ENCODE measurements around the gene ZCCHC17. TPM values are rescaled to one million over a fixed set of nuclear protein-coding genes. Genes with fewer than 3 reads are reported as not detected.

ZCCHC17 gene
- total and polyA plus RNA-seq, 2 donors, result 32.6 to 35.4 TPM

DNA sequence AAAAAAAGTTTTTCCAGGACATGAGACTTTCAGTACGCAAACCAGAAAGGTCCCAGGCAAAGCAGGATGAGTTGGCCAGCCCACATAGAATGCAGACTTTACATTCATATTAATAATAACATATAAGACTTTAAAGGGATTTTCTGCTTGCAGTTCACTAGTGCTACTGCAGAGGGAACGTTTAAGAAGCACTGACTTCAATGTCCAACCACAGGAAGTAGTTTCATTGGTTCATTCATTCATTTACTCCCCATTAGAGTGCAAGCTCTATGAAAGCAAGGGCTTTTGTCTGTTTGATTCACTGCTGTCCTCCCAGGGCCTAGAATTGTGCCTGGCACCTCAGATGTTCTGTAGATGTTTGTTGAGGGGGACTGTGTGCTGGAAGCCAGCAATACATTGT, 104.4 kb downstream of the ZCCHC17 start:
- no peak for DNase-seq (ENCODE audit: low read depth in 6 of 9, low spot score in 9 of 9)
- Histone ChIP-seq H3K4me3 (ENCODE audit: low read length in 2 of 2) (no peak overlapping the region), H3K9me3 (ENCODE audit: control insufficient read depth in 2 of 2, insufficient read depth in 1 of 2, low read length in 1 of 2) (no peaks in the 10 kb centered on the region), H3K27ac (ENCODE audit: low read depth in 1 of 2, low read length in 1 of 2) (no peak overlapping the region), H3K27me3 (ENCODE audit: control insufficient read depth in 2 of 2, insufficient read depth in 1 of 2, low read length in 1 of 2) (no peaks in the 10 kb centered on the region), H3K4me1 (ENCODE audit: control insufficient read depth in 2 of 2, insufficient read depth in 2 of 2, low read length in 2 of 2) (no peaks in the 10 kb centered on the region), H3K36me3 (ENCODE audit: control insufficient read depth in 2 of 2, insufficient read depth in 2 of 2, low read length in 1 of 2) (no peaks in the 10 kb centered on the region)
- WGBS, result 58% methylated on average over 2 of the region's 2 CpGs

DNA sequence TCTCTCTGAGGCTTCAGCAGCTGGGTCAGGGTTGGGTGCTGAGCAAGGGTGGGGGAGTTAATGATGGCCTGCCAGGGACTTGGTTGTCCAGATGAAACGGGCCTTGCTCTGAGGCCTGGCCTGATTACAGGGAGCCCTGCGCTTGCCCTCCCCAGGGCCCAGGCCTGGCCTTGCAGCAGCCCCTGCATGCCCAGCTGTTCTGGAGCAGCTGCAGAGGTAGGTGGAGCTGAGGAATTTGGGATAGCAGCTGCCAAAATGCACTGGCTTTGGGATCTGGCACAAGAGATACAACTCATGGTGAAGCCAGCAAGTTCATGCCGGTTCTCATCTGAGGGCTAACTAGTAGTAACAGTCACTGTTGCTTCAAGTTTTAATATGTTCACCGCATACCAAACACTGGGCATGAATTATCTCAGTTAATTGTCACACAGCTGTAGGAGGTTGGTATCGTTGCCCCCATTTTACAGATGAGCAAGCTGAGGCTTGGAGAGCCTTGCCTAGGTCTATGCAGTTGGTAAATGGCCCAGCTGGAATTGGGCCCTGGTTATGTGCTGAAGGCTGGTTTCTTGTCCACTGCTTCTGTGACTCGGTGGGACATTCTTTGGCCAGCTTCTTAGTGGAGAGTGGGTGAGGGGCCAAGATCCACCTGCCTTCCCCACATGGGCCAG, 108.9 kb downstream of the ZCCHC17 start:
- whole genome bisulfite sequencing, result 95% methylated on average over 6 of the region's 6 CpGs

DNA sequence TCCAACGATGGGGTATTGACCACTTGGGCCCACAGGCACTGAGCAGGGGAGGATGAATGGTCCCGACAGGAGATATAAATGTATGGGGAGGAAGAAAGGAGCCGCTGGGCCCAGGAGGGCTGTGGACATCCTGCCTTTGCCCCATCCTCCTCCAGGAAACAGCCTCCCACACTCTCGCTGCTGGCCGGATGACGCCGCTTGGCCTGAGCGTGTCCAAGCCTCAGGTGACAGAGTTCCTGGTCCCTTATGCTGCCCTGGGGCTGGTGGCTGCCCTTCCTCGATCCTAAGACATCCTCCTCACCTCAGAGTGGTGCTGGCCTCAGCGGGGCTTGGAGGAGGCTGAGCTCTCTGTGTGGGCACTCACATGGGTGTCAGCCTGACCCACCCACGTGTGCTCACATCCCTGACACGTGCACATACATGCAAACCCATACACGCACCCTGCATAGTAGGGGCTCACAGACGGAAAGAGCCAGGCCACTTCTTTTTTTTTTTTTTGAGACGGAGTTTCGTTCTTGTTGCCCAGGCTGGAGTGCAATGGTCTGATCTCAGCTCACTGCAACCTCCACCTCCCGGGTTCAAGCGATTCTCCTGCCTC, 110.3 kb downstream of the ZCCHC17 start:
- WGBS, result 97% methylated on average over 18 of the region's 18 CpGs

More for the DNA sequence above, 108.9 kb downstream of the ZCCHC17 start:
- H3K27ac ChIP-seq (ENCODE audit: low read depth in 1 of 2, low read length in 1 of 2), result no peak overlapping the region
- no peak overlapping the region for H3K4me3 ChIP-seq (ENCODE audit: low read length in 2 of 2)
- H3K9me3 ChIP-seq (ENCODE audit: control insufficient read depth in 2 of 2, insufficient read depth in 1 of 2, low read length in 1 of 2), result peaks cover 0 to 1% of the 10 kb centered on the region in 2 donors
- peaks cover 3 to 17% of the 10 kb centered on the region in 2 donors for H3K27me3 ChIP-seq (ENCODE audit: control insufficient read depth in 2 of 2, insufficient read depth in 1 of 2, low read length in 1 of 2)
- DNase-seq (ENCODE audit: low read depth in 6 of 9, low spot score in 9 of 9), result no peak
- H3K4me1 ChIP-seq (ENCODE audit: control insufficient read depth in 2 of 2, insufficient read depth in 2 of 2, low read length in 2 of 2), result no peaks in the 10 kb centered on the region
- H3K36me3 ChIP-seq (ENCODE audit: control insufficient read depth in 2 of 2, insufficient read depth in 2 of 2, low read length in 1 of 2), result no peaks in the 10 kb centered on the region

DNA sequence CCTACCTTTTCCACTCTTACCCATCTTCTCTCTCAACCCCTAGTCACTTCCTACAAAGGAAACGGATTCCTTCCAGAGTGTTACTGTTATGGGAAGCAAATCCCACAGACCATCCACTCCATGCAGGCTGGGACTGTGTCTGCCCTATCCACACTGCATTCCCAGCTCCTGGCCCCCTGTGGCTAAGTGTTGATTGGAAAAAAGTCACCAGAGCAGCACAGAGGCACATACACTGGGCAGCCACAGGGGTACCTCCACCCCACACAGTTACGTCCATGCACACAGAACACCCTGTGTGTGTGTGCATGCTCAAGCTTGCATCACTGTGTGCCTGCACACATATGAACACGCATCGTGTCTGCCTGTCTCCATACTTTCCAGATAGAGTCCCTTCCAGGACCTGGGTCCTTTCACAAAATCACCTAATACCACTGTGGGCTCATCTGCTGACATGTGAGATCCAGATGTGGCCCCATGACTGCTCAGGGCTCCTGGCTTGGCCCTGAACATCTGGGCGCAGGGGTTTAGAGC, 112.0 kb downstream of the ZCCHC17 start:
- no peaks in the 10 kb centered on the region for H3K36me3 ChIP-seq (ENCODE audit: control insufficient read depth in 2 of 2, insufficient read depth in 2 of 2, low read length in 1 of 2)
- peaks cover 0 to 1% of the 10 kb centered on the region in 2 donors for H3K9me3 ChIP-seq (ENCODE audit: control insufficient read depth in 2 of 2, insufficient read depth in 1 of 2, low read length in 1 of 2)
- DNase-seq (ENCODE audit: low read depth in 6 of 9, low spot score in 9 of 9), result no peak
- no peak overlapping the region for H3K4me3 ChIP-seq (ENCODE audit: low read length in 2 of 2)
- 97% methylated on average over 5 of the region's 5 CpGs for WGBS
- no peak overlapping the region for H3K27ac ChIP-seq (ENCODE audit: low read depth in 1 of 2, low read length in 1 of 2)
- H3K27me3 ChIP-seq (ENCODE audit: control insufficient read depth in 2 of 2, insufficient read depth in 1 of 2, low read length in 1 of 2), result peaks cover 19 to 49% of the 10 kb centered on the region in 2 donors
- peaks cover 2 to 11% of the 10 kb centered on the region in 2 donors for H3K4me1 ChIP-seq (ENCODE audit: control insufficient read depth in 2 of 2, insufficient read depth in 2 of 2, low read length in 2 of 2)

More for the DNA sequence above, 110.3 kb downstream of the ZCCHC17 start:
- peaks cover 5 to 31% of the 10 kb centered on the region in 2 donors for H3K27me3 ChIP-seq (ENCODE audit: control insufficient read depth in 2 of 2, insufficient read depth in 1 of 2, low read length in 1 of 2)
- H3K4me1 ChIP-seq (ENCODE audit: control insufficient read depth in 2 of 2, insufficient read depth in 2 of 2, low read length in 2 of 2), result no peaks in the 10 kb centered on the region
- H3K4me3 ChIP-seq (ENCODE audit: low read length in 2 of 2), result no peak overlapping the region
- H3K9me3 ChIP-seq (ENCODE audit: control insufficient read depth in 2 of 2, insufficient read depth in 1 of 2, low read length in 1 of 2), result peaks cover 0 to 1% of the 10 kb centered on the region in 2 donors
- no peaks in the 10 kb centered on the region for H3K36me3 ChIP-seq (ENCODE audit: control insufficient read depth in 2 of 2, insufficient read depth in 2 of 2, low read length in 1 of 2)
- no peak overlapping the region for H3K27ac ChIP-seq (ENCODE audit: low read depth in 1 of 2, low read length in 1 of 2)
- no peak for DNase-seq (ENCODE audit: low read depth in 6 of 9, low spot score in 9 of 9)

DNA sequence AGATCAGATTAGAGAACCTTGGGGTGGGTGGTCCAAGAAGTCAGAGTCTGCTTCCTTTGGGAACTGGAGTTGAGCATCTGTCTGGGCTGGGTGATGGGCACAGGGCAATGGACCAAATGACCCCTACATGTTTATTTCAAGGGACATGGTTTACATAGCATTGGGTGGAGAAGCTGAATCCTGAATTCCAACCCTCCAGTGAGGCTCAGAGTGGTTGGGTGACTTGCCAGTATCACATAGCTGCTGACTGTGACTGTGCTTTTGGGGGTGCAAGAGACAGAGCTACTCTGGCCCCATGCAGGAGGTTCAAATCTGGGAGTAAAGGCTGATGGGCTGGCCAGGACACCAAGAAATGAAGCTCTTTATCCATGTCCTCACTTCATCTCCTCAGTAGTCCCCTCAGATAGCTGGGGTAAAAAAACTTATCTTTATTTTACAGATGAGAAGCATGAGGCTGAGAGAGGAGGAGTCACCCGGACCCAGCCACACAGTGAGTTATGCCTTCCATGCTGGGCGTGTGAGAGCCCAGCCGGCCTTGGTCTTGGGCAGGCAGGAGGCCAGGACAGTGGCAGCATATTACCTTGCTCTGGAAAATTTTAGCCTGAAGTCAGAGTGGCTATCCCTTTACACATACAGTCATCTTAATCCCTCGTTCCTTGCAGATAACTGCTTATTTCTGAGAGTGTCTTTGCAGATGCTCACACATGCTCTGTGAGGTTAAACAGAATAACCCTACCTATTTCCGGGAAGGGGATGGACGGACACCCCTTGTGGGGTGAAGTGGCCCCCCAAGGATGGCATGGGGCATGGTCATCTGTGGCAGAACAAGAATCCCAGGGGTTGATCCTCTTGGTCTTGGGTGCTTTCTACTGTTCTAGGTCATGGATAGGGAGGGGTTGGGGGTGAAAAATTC, 113.4 kb downstream of the ZCCHC17 start:
- no peak overlapping the region for H3K27ac ChIP-seq (ENCODE audit: low read depth in 1 of 2, low read length in 1 of 2)
- no peak overlapping the region for H3K4me3 ChIP-seq (ENCODE audit: low read length in 2 of 2)
- H3K36me3 ChIP-seq (ENCODE audit: control insufficient read depth in 2 of 2, insufficient read depth in 2 of 2, low read length in 1 of 2), result no peaks in the 10 kb centered on the region
- H3K27me3 ChIP-seq (ENCODE audit: control insufficient read depth in 2 of 2, insufficient read depth in 1 of 2, low read length in 1 of 2), result peaks cover 31 to 62% of the 10 kb centered on the region in 2 donors
- peaks cover 2 to 15% of the 10 kb centered on the region in 2 donors for H3K4me1 ChIP-seq (ENCODE audit: control insufficient read depth in 2 of 2, insufficient read depth in 2 of 2, low read length in 2 of 2)
- peaks cover 0 to 1% of the 10 kb centered on the region in 2 donors for H3K9me3 ChIP-seq (ENCODE audit: control insufficient read depth in 2 of 2, insufficient read depth in 1 of 2, low read length in 1 of 2)
- WGBS, result 92% methylated on average over 6 of the region's 6 CpGs
- no peak for DNase-seq (ENCODE audit: low read depth in 6 of 9, low spot score in 9 of 9)

DNA sequence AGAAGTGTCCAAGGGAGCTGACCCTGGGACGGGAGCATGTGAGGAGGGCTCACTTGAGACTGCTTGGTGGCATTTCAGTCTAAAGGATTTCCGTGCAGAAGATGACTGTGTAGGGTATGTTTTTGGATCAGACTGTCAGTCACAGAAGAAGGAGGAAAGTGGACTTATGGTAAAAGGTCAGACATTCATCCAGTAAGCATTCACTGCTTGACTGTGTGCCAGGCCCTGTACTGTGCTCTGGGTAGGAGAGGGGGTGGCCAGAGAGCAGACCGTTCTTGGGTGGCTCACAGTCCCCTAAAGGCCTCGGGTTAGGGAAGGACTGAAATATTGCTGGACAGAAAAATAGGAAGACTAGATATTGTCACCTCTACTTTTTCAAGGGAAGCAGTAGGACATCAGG, 114.0 kb downstream of the ZCCHC17 start:
- peaks cover 38 to 69% of the 10 kb centered on the region in 2 donors for H3K27me3 ChIP-seq (ENCODE audit: control insufficient read depth in 2 of 2, insufficient read depth in 1 of 2, low read length in 1 of 2)
- H3K9me3 ChIP-seq (ENCODE audit: control insufficient read depth in 2 of 2, insufficient read depth in 1 of 2, low read length in 1 of 2), result peaks cover 0 to 1% of the 10 kb centered on the region in 2 donors
- WGBS, result 96% methylated on average over 4 of the region's 4 CpGs
- H3K27ac ChIP-seq (ENCODE audit: low read depth in 1 of 2, low read length in 1 of 2), result no peak overlapping the region
- no peak for DNase-seq (ENCODE audit: low read depth in 6 of 9, low spot score in 9 of 9)
- H3K36me3 ChIP-seq (ENCODE audit: control insufficient read depth in 2 of 2, insufficient read depth in 2 of 2, low read length in 1 of 2), result no peaks in the 10 kb centered on the region
- no peak overlapping the region for H3K4me3 ChIP-seq (ENCODE audit: low read length in 2 of 2)
- peaks cover 2 to 15% of the 10 kb centered on the region in 2 donors for H3K4me1 ChIP-seq (ENCODE audit: control insufficient read depth in 2 of 2, insufficient read depth in 2 of 2, low read length in 2 of 2)

DNA sequence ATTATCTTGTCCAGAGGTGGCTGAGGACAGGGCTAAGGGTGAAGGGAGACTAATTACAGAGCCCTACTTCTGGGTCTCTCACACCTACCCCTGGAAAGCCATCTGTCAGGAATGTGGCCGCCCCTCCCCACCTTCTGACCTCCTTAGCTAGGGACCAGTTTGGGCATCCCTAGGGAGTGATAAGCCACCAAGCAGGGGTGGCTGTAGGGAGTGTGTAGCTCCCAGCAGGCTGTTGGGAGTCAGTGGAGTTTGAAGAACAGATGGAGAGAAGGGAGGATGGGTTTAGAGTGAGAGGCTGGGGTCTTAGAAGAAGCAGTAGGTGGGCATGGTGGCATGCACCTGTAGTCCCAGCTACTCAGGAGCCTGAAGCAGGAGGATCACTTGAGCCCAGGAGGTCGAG, 115.4 kb downstream of the ZCCHC17 start:
- Histone ChIP-seq H3K27me3 (ENCODE audit: control insufficient read depth in 2 of 2, insufficient read depth in 1 of 2, low read length in 1 of 2) (peaks cover 39 to 72% of the 10 kb centered on the region in 2 donors), H3K4me3 (ENCODE audit: low read length in 2 of 2) (no peak overlapping the region), H3K27ac (ENCODE audit: low read depth in 1 of 2, low read length in 1 of 2) (no peak overlapping the region), H3K4me1 (ENCODE audit: control insufficient read depth in 2 of 2, insufficient read depth in 2 of 2, low read length in 2 of 2) (peaks cover 2 to 15% of the 10 kb centered on the region in 2 donors), H3K9me3 (ENCODE audit: control insufficient read depth in 2 of 2, insufficient read depth in 1 of 2, low read length in 1 of 2) (no peaks in the 10 kb centered on the region), H3K36me3 (ENCODE audit: control insufficient read depth in 2 of 2, insufficient read depth in 2 of 2, low read length in 1 of 2) (no peaks in the 10 kb centered on the region)
- DNase-seq (ENCODE audit: low read depth in 6 of 9, low spot score in 9 of 9), result no peak
- 68% methylated on average over 2 of the region's 2 CpGs for WGBS

DNA sequence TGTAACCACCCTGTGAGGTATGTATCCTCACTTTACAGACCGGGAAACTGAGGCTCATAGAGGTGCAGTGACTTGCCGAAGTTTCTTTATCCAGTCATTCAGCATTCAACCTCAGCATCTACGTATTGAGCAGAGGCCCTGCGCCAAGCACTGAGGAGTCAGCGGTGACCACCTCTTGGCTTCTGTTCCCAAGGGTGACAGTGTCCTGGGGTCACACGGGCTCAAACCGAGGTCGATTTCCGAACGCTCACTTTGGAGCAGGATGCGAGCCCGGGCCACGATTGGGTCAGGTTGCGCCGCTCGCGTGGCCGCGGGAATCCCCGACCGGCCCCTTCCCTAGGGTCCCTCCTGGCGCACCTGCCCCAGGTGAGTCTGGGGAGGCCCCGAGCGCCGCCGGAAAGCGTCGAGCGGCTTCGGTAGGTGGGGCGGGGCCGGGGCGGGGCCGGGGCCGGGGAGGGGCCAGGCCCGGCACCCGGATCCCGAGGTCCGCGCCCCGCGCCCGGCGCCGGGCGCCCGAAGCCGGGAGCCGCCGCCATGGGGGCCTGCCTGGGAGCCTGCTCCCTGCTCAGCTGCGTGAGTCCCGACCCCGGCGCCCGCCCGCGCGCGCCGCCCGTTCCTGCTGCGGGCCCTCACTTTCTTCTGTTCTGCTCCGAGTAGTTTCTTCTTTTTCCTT, 116.0 kb downstream of the ZCCHC17 start, which contains the start of gene SERINC2:
TSS of gene SERINC2 (plus strand) at position 482 of the 673 bp plus-strand sequence. CDS start at position 535, 53 bp downstream.
- H3K36me3 ChIP-seq (ENCODE audit: control insufficient read depth in 2 of 2, insufficient read depth in 2 of 2, low read length in 1 of 2), result no peaks in the 10 kb centered on the region
- peak in 1 of 9 donors; percentile 49 for DNase-seq (ENCODE audit: low read depth in 6 of 9, low spot score in 9 of 9)
- peaks cover 2 to 15% of the 10 kb centered on the region in 2 donors for H3K4me1 ChIP-seq (ENCODE audit: control insufficient read depth in 2 of 2, insufficient read depth in 2 of 2, low read length in 2 of 2)
- 3% methylated on average over 63 of the region's 63 CpGs for WGBS
- peaks cover 39 to 72% of the 10 kb centered on the region in 2 donors for H3K27me3 ChIP-seq (ENCODE audit: control insufficient read depth in 2 of 2, insufficient read depth in 1 of 2, low read length in 1 of 2)
- H3K9me3 ChIP-seq (ENCODE audit: control insufficient read depth in 2 of 2, insufficient read depth in 1 of 2, low read length in 1 of 2), result no peaks in the 10 kb centered on the region
- H3K4me3 ChIP-seq (ENCODE audit: low read length in 2 of 2), result peak within 1 kb of the TSS; percentile 42 to 62
- peak within 1 kb of the TSS in 1 of 2 donors; percentile 69 for H3K27ac ChIP-seq (ENCODE audit: low read depth in 1 of 2, low read length in 1 of 2)
